HT-29 (cell line): Measurements from ENCODE around the gene MYB. TPM values are rescaled to one million over a fixed set of nuclear protein-coding genes. Genes with fewer than 3 reads are reported as not detected.
A peak's percentile ranks its signal among the peaks of the same experiment; 100 is the strongest.
"Not testable (repeated sequence)": the region's sequence is repeated elsewhere in the genome, so short reads cannot be mapped to it uniquely, and the experiment has no call there.

ENCODE experiments used
- DNase-seq: peaks from one replicate; pipeline ENCODE4 v3.0.0-alpha.2; 2015; ENCODE audit warnings: low spot score
- total RNA-seq: library from RNA; depleted of rRNA; stranded (reverse); fragments of >200 nt; shearing (Covaris generic); gene quantifications from 2 replicates; pipeline ENCODE4 v1.2.3, GENCODE V29; 2014

MYB gene
- total RNA-seq, 1 experiment from 2014 or later: 14.7 TPM

DNA sequence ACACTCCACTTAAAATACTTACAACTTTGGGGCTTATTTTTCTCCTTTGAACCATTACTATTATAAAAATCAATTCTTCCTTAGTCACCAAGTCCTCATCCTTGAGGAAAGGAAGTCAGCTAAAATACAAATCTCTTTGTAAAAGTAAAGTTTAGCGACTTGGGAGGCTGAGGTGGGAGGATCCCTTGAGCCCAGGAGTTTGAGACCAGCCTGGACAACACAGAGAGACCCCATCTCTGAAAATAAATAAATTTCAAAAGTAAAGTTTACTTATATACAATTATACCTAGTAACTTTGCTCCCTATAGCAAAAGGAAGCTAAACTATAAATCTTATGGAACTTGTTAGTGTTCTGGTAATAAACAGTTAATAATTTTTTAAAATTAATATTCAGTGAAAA, 40.4 kb downstream of the MYB start:
- DNase-seq: no peak

DNA sequence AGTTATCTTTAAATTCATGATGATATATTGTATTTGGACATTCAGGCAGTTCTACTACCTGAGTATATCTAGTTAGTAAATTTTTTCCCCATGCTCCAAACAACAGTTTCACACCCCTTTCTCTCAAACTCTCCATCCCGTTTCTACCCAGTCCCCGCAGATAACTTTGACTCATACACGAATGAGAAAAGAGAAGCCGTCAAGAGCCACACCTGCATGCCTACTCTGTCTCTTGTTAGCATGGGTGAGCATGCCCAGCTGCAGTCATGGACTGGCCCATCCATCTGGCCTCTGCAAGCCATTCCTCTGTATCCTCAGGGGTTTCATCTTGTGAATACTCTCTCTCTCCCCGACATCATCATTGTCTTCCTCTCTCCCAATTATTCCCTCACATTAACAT, 41.5 kb downstream of the MYB start:
- no peak for DNase-seq

DNA sequence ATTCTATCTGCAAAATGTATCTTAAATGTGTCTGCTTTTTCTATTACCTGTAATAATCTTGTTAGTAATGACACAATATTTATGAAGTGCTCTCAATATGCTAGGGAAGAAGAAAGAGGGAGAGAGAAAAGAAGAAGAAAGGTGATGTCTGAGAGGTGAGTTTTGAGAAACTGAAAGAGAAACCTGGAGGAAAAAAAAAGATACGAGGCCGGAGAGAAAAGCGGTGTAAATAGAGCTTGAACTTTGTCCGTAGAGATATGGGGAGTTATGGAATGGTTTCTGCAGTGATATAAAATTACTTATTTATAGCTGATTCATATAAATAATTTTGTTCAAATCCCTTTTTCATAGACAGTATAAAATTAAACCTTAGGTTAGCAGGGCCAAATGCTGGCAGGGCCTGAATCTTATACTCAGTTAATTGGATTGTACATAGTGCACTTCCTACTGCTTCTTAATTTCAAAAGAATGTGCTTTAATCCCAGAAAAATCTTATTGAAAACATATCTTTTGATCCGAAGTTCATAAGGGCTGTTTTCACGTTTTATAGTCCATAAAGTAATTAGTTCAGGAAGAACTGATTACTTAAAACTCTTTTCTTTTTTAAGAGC, 43.0 kb downstream of the MYB start:
- no peak for DNase-seq

DNA sequence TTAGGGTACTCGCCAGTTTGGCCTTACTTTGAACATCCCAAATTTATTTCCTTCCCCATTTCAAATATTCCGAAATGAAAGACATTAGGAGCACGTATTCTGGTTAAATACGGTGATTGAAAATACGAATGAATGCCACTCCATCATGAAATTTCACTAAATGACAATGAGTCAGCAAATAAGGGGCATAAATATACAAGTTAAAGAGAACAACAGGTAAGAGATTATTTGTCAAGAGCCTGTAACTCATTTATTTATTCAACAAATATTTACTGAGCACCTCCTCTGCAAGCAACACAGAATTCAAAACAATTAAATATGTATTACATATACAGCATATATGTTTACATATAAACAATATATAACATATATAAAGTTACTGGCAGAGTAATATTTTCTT, 44.8 kb downstream of the MYB start:
- no peak for DNase-seq

DNA sequence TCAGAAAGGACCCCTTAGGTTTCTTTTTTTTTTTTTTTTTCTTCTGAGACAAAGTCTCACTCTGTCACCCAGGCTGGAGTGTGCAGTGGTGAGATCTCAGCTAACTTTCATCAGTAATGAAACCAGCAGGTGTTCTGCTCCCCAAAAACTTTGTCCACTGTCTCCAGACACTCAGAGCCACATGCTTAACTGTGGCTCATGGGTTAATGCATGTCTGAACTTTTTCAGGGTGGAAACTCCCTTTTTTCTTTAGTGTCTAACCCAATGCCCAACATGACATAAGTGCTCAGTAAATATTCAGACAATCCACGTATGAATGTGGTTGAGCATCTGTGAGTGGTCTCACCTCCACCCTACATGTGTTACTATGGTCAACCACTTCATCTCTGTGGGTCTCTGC, 45.4 kb downstream of the MYB start:
- no peak for DNase-seq

DNA sequence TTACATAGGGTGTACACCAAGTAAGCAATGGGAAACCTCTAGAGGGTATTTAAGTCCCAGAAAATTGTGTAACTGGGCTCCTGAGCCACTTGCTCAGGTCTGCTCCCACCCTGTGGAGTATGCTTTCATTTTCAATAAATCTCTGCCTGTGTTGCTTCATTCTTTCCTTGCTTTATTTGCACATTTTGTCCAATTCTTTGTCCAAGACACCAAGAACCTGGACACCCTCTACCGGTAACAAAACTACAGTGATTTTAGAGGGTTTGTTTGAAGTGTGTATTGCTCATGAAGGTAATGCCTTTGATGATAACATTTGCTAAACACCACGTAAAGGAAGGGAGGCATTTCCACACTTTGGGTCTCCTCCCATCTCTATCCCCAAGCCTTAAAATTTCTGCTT, 46.2 kb downstream of the MYB start:
- no peak for DNase-seq

DNA sequence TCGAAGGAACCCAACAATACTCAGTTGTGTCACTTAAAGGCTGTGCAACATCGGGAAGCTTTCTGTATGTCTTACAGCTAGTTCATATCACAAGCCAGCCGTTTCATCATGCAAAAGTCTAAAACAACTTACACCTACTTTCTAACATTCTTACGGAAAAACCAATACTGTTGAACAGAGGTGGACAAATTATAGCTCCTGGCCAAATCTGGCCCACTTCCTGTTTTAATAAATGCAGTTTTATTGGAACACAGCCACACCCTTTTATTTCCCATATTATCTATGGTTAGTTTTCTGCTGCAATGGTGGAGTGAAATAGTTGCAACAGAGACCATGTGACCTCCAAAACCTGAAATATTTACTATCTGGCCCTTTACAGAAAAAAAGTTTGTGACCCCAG, 46.6 kb downstream of the MYB start:
- DNase-seq: no peak

DNA sequence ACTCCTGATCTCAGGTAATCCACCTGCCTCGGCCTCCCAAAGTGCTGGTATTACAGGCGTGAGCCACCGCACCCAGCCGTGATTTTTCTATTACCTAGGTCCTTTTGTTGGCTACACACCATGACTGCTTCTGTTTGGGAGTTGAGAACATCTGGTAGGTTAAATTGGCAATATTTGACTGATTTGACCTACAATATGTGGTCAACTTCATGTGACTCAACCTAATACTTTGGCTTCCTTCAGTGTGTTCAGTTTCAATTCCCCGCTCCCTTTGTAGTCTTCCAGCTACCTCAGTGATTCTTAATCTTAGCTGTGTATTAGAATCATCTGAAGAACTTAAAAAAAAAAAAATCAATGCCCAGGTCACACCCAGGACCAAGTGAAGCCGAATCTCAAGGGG, 47.4 kb downstream of the MYB start:
- DNase-seq: no peak

DNA sequence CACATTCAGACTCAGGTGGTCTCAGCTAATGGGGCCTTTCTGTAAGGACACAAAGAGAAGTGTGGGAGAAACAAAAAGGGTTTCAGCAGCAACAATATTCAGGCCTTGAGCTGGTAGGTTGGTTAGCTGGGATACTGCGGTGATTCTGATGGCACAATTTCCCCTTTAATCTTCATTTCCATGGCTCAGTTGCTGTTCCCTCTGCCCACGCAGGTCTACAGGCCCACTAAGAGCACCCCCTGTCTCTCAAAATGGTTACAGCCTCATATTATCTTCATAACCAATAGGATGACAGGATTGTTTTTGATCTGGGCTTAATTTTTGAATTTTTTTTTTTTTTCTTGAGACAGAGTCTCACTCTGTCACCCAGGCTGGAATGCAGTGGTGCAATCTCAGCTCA, 48.9 kb downstream of the MYB start:
- DNase-seq: no peak

DNA sequence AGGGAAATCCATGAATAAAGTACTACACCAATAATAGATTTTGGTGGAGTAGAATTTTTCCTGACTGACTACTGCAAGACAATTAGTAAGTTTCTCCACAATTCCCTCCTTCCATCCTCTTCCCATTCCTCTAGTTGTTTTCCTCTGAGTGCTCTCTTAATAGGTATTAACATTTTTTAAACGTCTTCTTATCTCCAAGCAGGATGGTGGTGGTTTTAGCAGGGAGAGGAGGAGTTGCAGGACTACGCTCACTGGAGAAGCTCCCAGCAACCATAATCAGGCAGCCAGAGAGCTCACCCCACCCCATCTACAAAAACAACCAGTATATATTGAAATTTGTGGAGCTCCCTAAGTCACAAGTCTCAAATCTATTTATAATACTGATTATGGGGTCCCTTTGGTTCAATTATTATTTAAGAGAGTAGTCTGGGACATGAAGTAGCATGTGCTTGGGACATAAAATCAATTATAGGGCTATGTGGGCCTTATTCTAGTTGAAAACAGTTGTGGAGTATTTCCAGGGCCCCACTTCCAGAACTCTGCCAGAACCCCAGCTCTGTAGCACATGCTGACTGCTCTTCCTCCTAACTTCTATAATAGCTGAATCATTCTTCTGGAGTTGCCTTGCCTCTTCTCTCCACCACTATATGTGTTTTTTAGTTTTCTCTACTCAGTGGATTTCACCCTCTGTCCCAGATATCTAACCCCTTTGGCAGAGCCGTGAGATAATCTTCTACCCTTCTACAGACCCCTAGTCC, 49.8 kb downstream of the MYB start:
- DNase-seq: no peak

DNA sequence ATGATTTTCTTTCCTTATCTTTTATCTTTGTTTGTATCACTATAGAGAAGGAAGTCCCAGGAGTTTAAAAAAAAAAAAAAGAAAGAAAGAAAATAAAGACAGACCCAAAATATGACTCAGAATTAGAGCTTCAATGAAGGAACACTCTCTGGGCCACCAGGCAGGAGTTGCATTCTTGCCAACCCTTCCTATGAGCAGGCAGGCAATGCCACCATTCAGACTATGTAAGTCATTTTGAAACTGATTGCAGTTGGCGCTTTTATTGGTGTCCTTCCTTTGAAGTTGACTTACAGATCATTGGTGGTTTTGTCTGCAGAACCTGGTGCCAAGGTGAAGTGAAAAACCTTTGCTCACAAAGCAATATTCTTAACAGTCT, 50.3 kb downstream of the MYB start:
- DNase-seq: peak; percentile 38

DNA sequence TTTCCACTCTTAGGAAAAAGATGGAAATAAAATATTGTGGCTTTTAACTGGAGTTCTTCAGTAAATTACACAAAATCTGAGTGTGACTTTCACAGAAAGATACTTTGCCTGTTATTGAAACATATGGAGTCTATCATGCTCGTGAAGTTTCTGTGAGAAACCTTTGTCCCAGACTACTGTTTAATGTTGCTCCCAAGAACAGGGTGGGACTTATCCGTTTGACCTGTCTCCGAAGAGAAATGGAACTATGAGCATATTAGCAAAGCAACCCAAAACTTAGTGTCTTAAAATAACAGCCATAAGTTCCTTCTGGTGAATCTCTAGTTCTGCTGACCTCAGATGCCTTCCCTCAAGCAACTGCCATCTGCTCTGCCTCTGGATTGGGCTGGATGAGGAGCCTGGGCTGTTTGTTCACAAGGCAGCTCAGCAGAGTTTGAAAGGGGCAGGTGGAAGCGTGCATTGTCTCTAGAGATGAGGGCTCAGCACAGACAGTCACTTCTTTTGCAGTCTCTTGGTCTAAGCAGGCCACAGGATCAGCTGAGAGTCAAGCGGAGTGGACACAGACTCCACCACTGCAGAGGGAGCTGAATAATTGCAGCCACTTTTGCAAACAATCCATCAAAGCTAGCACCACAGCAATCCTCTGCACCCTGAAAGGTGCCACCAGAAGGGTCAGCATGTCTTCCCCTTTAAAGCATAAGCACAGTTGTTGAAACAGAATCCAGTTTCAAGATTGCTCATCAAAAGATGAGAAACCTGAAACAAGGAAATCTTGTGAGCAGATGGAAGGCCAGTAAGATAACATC, 52.8 kb downstream of the MYB start:
- no peak for DNase-seq

DNA sequence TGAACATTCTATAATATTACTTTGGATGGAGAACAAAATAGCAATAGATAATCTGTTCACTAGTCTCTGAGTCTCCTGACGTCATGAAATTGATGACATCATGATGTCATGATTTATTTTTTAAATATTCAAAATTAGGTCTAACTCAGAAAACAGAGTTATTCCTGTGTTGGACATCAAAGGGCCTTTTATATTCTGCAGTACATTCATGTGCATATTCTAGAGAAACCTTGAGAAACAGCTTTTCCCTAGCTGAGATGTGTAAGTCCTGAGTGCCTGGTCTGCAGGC, 53.3 kb downstream of the MYB start:
- DNase-seq: no peak

DNA sequence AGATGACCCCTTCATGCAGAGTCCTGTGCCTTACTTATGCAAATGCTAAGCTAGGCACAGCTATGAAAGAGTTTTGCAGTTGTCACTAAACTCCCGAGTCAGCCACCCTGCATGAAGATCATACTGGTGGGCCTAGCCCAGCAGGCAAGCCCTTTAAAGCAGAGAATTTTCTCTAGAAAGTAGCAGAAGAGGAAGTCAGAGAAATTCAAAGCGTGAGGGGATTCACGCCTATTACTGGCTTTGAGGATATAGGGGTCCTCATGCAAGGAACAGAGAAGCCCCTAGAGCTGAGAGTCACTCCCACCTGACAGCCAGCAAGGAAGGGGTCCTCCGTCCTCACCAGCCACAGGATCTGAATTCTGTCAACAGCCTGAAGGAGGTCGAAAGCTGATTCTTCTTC, 54.6 kb downstream of the MYB start:
- no peak for DNase-seq

DNA sequence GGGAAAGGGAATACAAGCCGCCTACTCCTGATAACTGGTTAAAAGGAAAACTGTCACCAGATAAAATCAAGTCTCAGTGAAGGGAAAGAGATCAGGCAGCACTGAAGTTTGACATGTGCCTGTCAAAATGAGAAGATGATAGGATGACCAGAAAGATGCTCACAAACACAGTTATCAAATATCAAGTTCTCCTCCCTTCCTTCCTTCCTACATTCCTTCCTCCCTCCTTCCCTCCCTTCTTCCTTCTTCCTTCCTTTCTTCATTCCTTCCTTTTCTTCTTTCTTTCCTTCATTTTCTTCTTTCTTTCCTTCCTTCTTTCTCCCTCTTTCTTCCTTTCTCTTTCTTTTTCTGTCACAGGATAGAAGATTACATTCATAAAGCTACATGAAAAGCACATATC, 55.2 kb downstream of the MYB start:
- DNase-seq: no peak

DNA sequence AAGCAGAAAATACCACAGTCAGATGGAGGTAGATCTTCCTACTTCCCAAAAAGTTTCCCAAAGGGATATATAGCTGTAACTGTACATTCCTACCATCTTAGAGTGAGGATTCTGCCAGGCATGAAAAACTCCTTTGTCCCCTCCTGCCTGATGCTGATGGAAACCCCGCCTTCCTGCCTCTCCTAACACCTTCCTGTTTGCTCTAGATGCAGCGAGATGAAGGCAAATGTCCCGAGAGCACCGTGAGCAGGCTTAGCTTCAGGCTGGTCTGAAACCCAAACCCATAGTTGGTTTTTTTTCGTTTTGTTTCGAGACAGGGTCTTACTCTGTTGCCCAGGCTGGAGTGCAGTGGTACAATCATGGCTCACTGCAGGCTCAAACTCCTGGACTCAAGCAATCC, 55.6 kb downstream of the MYB start:
- DNase-seq: no peak

DNA sequence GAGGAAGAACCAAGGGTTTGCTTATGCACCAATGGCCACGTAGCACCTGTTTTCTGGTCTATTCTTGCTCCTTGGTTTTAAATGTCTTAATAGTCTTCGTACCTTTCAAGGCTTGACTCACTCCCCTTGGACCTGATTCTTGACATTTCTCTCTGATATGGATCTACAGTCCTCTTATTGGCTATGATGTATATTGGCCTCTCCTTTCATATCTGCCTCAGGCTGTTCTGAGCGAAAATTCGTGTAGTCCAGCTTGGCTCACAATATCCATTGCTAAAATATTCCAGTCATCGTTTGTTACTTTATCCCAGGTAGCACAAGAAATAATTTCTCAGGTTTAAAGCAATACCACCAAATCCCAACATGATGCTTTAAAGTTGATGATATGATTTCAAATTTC, 59.6 kb downstream of the MYB start:
- DNase-seq: no peak

DNA sequence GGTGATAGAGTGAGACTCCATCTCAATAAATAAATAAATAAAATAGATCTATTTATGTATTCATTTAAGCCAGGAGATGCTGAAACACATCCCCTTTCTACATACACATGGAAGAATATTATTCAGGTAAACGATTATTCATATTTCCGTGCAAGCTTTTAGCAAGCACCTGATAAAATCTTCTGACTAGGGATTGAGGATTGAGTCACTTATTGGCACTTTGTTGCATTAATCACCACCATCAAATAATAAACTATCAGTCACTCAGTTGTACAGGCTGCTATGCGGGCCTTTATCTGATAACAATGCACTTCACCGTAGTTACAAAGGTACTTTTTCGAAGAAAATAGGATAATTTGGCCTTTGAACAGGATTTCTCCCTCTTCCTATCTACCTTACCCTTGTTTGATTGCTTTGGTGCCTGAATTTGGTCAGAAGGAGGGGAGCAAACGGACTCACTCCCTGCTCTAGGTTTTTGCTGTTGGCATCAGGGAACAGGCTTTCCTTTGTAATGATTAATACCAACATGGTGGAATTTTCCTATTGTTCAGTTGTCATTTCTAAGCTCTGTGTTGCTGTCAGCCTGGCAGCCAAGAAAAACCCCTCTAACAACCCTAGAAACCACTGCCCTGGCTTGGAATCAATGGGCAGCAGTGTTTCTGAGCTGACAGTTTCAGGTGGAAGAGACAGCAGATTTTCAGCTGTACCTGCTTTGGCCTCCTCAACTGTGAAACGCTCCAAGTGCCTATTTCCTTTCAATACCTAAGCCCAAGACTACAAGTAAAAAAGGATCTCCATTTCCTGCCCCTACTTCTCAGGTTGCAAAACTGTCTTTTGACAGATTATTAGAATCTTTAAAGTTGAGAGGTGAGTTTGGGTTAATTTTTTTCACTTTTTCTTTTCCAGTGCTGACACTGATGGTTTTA, 63.0 kb downstream of the MYB start:
- DNase-seq: peak; percentile 49

DNA sequence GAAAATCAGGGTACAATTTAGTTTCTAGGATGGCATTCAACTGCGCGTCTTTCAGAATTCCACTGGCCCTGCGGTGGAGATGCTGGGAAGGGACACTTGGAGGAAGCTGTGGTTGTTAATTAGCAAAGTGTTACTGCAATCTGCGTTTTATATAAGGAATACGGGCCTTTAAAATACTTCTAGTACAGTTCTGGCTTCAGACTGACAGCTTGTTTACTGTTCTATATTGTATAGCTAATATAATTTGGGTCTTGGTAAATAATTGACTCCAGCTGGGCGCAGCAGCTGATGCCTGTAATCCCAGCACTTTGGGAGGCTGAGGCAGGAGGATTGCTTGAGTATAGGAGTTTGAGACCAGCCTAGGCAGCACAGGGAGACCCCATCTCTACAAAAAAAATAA, 63.7 kb downstream of the MYB start:
- DNase-seq: no peak

DNA sequence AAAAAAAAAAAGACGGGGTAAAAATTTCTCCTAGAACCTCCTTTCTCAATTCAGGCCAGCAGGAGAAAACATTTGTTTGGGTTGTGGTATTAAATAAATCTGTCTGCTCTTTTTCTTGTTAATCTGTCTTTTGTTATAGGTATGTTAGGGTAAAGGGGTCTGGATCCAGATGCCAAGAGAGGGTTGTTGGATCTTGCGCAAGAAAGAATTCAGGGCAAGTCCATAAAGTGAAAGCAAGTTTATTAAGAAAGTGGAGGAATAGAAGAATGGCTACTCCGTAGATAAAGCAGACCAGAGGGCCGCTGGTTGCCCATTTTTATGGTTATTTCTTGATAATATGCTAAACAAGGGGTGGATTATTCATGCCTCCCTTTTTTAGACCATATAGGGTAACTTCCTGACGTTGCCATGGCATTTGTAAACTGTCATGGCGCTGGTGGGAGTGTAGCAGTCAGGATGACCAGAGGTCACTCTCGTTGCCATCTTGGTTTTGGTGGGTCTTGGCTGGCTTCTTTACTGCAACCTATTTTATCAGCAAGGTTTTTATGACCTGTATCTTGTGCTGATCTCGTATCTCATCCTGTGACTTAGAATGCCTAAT, 65.4 kb downstream of the MYB start:
- DNase-seq: not testable (repeated sequence)

DNA sequence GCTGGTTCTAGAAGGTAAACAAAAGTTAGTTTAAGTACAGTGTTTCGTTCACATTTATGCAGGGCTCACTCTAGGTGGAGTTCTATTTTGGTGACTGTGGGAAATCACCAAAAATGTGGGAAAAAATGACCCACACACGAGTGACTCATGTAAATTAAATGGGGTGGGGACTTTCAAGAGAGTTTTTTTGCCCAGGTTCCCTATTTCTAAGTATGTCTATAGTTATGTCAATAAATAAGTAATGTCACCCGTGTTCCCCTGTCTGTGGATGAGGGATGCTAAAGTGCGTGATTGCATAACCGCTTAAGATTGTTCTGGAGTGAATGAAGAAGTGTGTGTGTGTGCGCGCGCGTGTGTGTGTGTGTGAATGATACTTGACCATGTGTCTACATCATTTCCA, 69.1 kb downstream of the MYB start:
- DNase-seq: no peak
